ENCODE measurements around the gene PAX5.

The PAX5 gene

DNA sequence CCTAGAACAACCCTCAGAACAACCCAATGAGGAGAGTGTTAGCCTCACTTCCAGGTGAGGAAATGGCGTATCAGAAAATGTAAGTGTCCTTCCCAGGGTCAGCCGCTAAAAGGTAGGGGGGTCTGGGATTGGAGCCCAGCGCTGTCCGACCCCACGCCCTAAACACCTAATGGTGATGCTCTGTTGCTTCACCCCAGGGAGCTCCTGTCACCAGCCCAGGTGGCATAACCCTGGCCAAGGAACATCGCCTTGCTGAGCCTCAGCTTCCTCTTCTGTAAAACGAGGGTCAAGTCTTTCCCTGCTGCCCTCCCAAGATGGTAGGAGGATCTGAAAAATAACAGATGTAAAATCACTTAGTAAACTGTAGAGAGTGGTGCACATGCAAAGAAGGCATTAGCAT lies 132.5 kb downstream of the PAX5 start:
- no peak for DNase-seq (ENCODE audit: low spot score)

DNA sequence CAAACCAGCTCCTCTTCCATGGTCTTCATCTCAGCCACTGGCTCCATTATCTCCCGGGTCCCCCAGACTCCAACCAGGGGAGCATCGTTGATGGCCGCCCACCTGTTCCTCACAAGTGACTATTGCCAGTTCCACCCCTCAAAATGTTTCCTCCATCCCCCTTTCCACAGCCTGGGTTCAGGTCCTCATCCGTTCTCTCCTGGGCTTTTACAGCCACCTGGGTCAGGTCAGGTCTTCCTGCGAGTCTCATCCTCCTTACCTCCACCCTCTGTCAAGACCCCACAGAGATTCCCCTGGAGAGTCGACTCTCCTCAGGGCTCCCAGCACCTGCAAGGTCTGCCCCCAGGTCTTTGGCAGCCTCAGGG lies 133.2 kb downstream of the PAX5 start:
- no peak for DNase-seq (ENCODE audit: low spot score)

DNA sequence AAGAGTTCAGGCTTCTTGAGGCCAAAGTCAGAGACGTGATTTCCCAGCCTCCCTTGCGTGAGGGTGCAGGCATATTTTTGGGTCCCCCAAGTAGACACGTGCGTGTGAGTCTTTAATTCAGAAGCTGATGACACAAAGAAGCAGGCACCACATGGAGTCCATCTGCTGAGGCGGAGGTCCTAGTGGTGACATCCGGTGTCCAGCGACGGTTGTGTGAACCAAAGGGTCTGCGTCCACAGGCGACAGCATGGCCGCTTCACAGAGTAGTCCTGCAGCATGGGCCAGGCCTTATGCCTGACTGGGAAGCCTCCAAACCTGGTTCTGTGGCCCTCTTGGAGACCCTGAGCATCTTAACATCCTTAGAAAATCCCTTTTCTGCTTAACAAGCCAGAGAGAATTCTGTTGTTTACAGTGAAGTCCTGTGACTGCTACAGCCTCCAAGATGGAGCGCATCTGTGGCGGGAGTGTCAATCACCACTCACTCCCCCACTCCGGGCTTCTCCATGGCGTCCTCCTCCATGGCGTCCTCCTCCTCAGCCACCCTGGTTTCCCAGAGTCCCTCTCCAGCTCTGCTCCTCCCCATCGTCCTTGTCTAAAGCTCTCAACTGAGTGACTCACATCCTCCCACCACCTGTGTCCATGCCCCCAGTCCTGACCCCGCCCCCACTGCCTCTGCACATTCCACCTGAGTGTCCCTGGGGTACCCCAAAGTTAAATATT lies 133.8 kb downstream of the PAX5 start:
- DNase-seq (ENCODE audit: low spot score): no peak

DNA sequence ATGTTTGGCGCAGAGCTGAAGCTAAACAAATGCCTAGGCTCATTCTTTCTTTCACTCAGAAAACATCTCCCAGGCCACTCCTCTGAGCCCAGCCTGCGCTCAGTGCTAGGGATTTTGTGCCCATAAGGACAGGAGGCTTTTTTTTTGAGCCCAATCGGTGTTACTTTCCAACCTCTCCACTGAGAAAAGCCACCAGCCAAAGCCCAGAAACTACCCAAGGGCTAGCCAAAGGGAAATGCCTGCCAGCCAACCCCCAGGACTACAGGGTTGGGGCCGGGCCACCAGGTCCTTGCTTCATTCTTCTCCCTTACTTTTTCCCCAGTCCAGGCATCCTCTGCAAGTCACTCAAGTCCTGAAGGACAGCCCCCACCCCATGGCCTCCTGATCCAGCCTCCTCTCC lies 134.7 kb downstream of the PAX5 start:
- no peak for DNase-seq (ENCODE audit: low spot score)

DNA sequence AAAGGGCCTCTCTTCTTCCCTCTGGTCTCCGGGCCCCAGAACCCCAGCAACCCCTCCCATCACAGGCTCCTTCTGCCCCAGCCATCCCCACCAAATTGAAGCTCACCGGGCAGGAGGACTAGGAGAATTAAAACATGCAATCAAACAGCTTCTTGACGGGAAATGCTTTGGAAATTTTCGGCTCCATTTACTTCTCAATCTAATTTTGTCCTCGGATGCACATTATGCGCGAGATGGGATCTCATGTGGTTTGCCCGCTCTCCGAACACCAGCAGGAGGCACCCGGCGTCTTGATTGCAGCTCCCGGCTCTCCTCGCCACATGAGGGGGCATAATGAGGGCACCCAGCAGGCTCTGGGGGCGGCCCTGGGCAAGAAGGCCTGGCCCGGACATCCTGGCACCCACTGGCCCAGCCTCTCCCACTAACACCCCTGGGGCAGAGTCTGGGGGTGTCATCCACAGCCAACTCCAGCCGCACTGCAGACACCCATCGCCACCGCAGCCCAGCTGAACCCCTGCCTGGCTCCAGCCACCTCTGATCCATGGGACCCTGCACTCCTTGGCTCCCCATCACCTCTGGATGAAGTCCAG lies 135.5 kb downstream of the PAX5 start:
- DNase-seq (ENCODE audit: low spot score): no peak

DNA sequence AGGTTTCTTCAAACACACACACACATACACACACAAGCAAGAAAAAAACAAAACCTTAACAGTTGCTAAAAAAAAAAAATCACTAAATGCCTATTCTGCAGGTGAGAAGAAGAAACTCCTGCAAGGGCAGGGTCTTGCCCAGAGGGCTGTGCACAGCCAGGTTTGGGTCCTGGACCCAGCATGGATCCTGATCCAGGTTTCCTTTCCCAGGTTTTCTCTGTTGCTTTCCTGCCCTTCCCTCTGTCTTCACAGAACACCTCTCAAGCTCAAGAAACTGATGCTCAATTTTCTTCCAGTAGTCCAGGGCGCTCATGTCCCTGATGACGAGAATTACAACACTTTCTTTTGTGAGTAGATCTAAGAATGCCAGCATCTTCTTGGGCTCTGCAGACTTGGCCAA lies 136.6 kb downstream of the PAX5 start:
- peak; percentile 43 for DNase-seq (ENCODE audit: low spot score)

DNA sequence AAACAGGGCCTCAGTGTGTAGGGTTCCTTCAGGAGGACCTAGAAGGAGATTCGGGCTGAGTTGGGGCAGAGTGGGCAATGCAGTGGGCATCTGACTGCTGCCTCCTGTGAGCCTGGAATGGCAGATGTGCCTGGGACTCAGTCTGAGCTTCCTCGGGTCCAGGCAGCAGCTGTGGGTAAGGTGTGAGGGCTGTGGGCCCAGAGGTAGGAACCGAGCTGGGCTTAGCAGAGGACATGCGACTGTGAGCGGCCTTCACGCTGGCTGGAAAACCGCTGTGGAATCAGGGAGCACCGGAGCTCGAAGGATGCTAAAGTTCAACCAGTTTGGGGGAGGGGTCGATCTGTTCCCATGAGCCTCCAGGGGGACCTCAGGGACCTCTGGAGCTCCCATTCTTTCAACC lies 137.0 kb downstream of the PAX5 start:
- no peak for DNase-seq (ENCODE audit: low spot score)

DNA sequence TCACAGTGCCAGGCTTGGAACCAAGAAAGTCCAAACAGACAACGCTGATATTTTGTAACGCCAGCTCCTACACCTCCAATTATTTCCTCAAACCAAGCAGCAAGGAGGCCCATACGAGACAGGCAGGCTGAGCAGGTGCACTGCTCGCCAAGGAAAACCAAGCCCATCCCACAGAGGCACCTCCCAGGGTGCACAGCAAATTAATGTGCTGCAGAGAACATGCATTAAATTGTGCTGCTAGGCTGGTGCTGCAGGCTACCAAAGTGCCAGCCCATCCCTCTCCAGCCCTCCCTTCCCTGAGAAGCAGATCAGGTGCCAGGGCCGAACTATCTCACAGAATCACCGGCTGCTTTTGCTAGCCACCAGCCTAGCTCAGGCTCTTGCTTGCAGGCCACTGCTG lies 137.8 kb downstream of the PAX5 start:
- DNase-seq (ENCODE audit: low spot score): no peak

DNA sequence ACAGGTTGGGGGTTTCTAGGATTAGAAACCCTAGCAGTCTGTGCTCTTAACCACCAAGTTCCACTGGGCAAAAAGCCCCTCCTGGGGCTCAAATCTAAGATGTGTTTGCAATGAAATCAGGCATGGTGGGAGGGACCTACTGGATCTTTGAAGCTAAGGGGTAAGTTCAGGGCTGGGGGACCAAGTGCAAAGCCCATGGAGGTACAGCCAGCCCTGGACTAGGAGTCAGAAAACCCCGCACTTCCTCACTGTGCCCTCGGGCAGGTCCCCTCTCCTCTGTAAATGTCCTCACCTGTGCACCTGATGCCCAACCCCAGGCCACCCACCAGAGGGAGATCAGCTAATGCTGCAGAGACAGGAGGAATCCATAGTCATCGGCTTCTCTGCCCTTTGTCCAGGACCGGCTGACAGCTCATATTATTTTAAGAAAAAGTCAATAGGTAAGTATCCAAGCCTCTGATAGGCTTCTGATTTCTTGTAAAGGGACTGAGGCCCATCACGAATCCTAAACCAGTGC lies 138.3 kb downstream of the PAX5 start:
- no peak for DNase-seq (ENCODE audit: low spot score)

DNA sequence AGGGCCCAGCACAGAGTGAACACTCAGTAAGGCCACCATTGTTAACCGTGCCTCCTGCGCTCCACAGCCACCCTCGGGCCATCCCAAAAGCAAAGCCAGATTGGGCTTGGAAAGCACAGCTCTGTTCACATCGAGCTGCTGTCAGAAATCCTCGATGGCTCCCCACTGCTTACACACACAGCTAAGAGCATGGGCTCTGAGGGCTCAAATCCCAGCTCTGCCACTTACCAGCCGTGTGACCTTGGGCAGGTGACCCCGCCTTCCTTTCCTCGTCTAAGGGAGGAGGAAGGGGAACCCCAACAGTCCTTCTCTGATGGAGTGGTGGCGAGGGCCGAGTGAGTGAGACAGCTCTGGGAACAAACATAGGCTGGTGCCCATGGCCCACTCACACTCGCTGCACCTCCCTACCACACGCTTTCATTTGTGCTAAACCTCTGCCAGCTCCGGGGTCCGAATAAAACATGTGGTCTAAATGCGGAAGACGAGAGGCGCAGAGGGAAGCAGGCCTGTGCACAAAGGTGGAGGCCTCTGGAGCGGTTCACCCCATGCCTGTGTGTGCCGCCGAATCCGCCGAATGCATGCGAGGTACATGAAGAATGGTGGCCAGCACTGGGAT lies 139.3 kb downstream of the PAX5 start:
- no peak for DNase-seq (ENCODE audit: low spot score)

DNA sequence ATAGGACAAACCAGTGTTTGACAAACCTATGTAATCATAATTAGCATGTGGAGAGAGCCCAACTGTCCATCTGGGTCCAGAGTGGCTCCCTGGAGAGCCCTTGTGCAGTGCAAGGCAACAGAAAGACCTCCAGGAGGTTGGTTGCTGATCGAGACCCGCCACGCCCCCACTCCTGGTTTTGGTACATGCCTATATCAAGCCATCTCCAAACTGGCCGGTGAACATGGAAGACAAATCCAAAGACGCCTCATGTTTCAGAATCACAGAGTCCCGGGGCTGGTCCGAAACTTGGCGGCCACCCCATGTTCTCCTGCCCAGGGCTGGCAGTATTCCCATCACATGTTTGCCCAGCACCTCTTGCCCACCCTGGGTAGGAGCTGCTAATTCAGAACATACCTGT lies 140.2 kb downstream of the PAX5 start:
- DNase-seq (ENCODE audit: low spot score): no peak

DNA sequence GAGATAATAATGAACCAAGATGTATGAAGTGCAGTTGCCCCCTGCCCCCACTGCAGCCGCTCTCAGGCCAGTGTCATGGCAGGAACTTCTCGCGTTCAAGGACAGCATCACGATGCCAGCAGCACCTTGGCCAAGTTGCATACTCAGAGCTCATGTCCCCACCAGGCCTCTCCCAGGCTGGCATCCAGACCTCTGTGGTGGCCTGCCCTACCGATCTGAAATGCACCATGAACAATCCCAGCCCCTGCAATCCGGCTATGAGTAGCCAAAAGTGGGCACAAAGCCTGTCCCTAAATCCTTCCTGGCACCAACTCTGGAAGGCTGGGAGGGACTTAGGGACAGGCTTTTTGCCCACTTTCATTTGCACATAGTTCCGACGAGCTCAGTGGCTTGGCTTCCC lies 140.9 kb downstream of the PAX5 start:
- DNase-seq (ENCODE audit: low spot score): no peak

DNA sequence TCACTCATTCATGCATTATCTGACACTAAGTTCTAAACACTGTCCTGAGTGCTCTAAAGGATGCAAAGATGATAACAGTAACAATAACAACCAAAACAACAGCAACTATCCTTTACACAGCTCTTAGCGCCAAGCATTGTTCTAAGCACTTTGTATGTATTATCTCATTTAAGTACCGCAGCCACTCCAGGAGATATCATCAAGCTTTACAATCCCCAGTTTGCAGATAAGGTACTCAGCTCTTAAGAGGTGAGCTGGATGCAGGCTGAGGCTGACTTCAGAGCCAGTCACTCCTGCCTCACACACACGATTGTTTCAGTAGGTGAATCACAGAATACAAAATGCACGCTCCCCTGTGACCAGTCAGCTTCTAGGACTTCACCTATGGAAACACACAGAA lies 141.8 kb downstream of the PAX5 start:
- no peak for DNase-seq (ENCODE audit: low spot score)

DNA sequence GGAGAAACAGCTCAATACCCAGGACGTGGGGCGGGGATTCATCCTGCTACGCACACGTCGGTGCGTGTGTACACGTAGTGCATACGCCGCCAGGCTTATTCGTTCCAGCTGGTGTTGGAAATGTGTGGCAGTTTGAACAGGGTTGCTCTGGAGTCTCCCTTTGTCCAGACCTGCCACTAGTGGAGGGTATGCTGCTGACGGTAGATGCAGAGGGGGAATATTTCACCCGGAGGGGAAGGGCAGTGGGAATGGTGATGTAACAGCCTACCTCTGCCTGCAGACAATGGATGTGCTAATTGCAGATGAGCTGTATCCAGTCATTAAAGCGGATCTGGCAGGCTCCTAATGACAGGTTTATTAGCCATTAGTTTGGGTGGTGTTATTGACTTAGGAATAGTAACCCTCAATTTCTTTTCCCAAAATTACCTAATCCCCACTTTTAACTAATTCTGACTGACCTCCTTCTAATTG lies 142.7 kb downstream of the PAX5 start:
- no peak for DNase-seq (ENCODE audit: low spot score)

DNA sequence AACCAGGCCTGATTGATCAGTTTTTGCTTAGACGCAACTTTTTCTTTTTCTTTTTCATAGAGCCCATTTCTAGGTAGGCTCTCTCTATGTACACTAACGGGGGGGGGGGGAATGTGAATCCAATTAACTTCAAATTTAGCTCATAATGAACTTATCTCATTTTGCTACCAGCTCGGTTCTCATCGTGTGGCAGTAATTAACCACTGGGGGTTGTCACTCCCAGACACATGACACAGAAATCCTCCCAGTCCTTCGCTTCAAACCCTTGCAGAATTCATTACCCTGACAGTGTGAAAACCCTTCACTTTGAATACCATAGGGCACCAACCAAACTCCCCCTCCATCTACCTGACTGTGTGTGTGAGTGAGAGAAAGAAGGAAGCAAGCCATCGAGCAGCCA lies 144.2 kb downstream of the PAX5 start:
- no peak for DNase-seq (ENCODE audit: low spot score)

DNA sequence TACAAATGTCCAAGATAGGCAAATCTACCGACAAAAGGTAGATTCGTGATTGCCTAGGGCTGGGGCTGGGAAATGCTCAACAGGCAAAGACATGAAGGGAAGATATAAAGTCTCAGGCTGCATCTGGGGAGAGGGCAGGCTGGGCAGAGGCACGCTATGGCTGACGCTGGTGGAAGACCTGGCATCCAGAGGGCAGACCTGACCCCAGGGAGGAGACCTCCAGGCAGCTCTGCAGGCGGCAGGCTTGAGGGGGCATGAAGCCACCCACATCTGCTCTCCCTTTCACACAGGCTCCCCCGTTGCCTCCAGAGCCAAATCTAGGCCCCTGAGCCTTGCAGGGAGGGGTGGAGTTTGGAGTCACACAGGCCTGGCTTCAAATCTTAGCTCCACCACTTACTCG lies 145.5 kb downstream of the PAX5 start:
- DNase-seq (ENCODE audit: low spot score): no peak

DNA sequence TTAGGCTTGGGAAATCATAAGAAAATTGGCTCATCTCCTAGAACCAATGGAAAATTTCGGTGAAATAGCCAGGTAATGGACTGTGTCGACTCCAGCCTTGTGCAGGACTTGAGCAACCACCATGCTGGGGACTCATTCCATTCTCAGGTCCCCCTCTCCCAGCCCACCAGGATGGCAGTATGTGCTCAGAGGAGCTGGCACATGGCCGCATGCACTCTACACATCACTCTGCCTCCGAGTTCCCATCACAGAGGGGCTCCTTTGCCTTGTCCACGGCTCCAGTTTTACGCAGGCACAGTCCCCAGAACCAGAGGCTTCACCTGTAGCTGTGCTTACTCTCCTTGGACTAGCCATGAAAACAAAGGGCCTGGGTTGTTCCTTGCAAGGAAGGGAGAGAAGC lies 149.3 kb downstream of the PAX5 start:
- no peak for DNase-seq (ENCODE audit: low spot score)

DNA sequence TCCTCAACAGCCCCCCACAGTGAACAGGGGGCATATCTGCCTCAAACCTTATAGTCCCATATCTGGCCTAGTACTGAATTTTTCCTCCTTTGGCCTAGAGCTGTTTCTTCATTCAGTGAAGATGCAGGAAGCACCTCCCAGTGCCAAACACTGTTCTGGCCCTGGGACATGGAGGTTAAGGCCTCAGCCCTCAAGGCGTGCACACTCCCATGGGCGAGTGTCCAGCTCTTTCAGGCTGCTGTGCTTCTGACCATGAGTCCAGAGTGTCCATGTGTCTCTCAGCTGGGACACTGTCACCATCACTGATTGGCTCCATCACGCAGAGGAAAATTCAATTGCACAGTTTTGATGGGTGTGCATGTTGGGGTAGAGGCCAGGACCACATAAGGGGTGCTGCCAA lies 151.5 kb downstream of the PAX5 start:
- DNase-seq (ENCODE audit: low spot score): no peak

DNA sequence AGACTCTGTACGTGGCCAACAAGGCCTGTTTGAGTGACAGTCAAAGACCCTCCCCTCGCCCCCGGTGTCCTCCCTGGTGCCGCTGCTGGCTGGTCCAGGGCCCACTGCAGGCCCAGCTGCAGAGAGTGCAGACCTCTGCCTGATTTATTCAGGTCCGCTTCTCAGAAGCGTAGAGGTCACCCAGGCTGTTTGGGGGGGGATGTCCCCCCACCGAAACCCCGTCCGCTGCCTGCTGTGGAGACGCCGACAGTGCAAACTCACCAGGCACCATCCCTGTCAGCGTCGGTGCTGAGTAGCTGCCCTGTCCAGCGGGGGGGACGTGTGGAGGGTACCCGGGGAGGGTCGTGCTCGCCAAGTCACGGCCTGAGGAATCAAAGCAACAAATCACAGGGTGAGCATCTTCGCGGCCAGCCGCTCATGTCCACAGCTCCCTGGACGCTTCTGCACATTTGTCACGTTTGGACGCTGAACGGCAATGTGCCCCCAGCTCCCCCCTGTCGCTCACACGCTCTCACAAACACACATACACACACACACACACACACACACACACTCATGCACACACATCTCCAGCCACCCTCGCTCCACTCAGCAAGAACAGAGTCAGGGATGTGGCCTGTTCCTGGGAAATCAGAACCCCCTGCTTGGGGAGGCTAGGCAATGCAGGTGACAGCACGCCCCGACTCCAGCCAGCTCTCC lies 152.2 kb downstream of the PAX5 start:
- no peak for DNase-seq (ENCODE audit: low spot score)

DNA sequence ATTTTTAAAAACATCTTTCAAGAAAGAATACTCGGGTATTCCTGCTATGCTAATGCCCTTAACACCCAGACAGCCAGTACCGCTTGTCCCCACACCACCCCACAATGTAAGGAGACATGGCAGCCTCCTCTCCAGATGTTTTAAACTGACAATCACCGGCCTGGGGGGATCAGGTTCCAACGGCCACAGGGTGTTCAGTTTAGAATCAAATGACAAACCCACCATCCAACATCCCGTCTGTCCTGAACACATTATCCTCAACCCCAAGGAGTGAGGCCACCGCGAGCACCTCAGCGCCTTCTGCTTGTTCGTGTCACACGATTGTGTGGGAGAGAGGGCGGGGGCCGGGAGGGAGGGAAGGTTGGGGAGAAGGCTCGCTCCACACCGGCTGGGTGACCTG lies 152.8 kb downstream of the PAX5 start:
- DNase-seq (ENCODE audit: low spot score): no peak

DNA sequence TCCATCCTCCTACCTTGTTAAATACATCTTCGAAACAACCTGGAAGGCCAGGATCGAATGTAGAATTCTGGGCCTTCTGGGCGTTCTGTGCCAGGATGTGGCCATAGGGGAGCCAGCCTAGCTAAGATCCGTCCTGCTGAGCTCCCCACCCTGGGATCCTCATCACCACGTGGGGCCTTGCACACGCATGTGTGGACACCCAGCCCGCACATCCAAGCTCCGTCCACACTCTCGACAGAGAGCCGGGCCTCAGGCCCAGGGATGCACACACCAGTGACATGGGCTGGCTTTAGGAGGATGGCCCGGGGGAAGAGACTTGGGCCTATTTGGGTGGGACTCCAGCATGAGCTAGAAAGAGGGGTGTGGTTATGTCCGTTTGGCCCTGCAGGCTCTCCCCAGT lies 154.0 kb downstream of the PAX5 start:
- no peak for DNase-seq (ENCODE audit: low spot score)

DNA sequence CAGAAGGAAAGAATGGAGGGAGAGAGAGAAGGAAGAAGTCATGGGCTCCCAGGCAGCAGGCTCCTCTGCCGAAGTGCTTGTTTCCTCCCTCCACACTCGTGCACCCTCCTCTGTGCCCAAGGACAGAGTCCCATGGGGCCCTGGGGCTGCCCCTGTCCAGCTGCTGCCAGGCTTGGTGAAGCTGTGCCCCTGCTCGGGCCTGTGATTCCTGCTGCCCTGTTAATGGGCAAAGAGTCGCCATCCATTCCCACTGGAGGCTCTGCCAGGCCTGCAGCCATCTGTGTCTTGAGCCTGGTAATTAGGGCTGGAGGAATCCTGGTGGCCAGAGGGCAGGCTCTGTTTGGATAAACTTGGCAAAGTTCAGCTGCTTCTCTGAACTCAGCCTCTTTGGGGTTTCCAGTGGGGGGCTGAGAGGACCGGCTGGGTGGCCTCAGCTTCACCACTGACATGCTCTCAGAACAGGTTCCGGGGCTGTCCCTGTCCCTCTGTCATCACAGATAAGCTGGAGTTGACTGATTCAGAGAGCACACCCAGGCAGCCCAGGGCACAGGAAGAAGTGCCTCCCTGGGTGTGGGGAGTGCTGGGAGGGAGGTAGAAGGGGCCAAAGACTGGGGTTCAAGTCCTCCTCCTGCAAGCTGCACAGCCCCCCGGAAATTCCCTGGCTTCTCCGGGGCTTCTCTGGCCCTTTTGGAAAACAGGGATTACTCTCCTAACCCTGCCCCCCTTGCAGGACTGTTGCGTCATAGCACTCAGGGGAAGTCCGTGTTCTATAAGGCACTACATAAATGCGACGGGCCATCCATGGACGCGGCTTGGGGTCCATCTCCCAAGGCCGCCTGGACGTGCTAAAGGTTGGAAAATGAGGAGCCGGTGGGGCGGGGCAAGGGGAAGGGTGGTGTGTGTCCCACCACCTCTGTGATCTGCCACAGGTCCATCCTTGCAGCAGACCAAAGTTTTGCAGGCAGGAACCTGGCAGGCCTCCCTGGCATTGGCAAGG lies 154.8 kb downstream of the PAX5 start:
- DNase-seq (ENCODE audit: low spot score): no peak
